OCI-LY3 (cell line): ENCODE measurements around the gene RBM23.

Experiments
- CTCF ChIP-seq: fragments of 200-600, 300-600 bp; sonication (generic); IDR thresholded peaks from 2 replicates; pipeline ENCODE4 v1.5.1; 2014; ENCODE audit warnings: antibody characterized with exemption, low read length, low read depth
- EZH2phosphoT487 ChIP-seq: fragments of 200-600 bp; shearing (Covaris generic); IDR thresholded peaks from 2 replicates; pipeline ENCODE4 v1.6.1; 2018; ENCODE audit warnings: antibody characterized with exemption, mixed run types, low read depth

- no peak for TF ChIP-seq CTCF
- TF ChIP-seq EZH2phosphoT487, result no peak
These were observed 31.0 kb downstream of the RBM23 start for GRCh38 chr14:22887990-22888378.
